Osteocyte (in vitro differentiated cells): ENCODE results near the gene FFAR3. TPM values are rescaled to one million over a fixed set of nuclear protein-coding genes. Genes with fewer than 3 reads are reported as not detected.
"Not testable (repeated sequence)": the region's sequence is repeated elsewhere in the genome, so short reads cannot be mapped to it uniquely, and the experiment has no call there.

ENCODE experiments used
- DNase-seq: peaks from one replicate; pipeline ENCODE4 v3.0.0; 2021; ENCODE audit warnings: mixed read lengths; ENCODE audit not compliant: unreplicated experiment; ENCODE audit errors: extremely low spot score
- H3K27ac Mint-ChIP-seq: one replicate; pipeline ENCODE4 v1.8.0; 2021; ENCODE audit warnings: mild to moderate bottlenecking, mixed read lengths; ENCODE audit not compliant: unreplicated experiment
- H3K27me3 Mint-ChIP-seq: one replicate; pipeline ENCODE4 v1.8.0; 2021; ENCODE audit warnings: mixed read lengths; ENCODE audit not compliant: unreplicated experiment
- H3K36me3 Mint-ChIP-seq: one replicate; pipeline ENCODE4 v1.8.0; 2021; ENCODE audit warnings: mixed read lengths; ENCODE audit not compliant: unreplicated experiment
- H3K4me1 Mint-ChIP-seq: one replicate; pipeline ENCODE4 v1.8.0; 2021; ENCODE audit warnings: mixed read lengths; ENCODE audit not compliant: unreplicated experiment
- H3K4me3 Mint-ChIP-seq: one replicate; pipeline ENCODE4 v1.8.0; 2021; ENCODE audit warnings: mild to moderate bottlenecking, moderate library complexity, mixed read lengths; ENCODE audit not compliant: unreplicated experiment
- H3K9me3 Mint-ChIP-seq: one replicate; pipeline ENCODE4 v1.8.0; 2021; ENCODE audit warnings: mixed read lengths; ENCODE audit not compliant: unreplicated experiment
- CTCF ChIP-seq: fragments of 200-600 bp; sonication (generic); IDR thresholded peaks from 2 replicates; pipeline ENCODE4 v1.5.0; 2021; ENCODE audit warnings: antibody characterized with exemption, mild to moderate bottlenecking, moderate library complexity
- total RNA-seq: library from RNA; stranded (reverse); gene quantifications from 2 replicates; pipeline ENCODE4 v1.2.1, GENCODE V29; 2021

Gene FFAR3
- total RNA-seq, 1 donor from 2014 or later, result not detected

GRCh38 chr19:35355791-35356460, 2.3 kb upstream of the FFAR3 start:
- H3K27ac Mint-ChIP-seq, result no peak overlapping the region
- TF ChIP-seq CTCF, result no peak
- DNase-seq, result no peak
- no peaks in the 10 kb centered on the region for H3K36me3 Mint-ChIP-seq
- H3K27me3 Mint-ChIP-seq, result peaks cover 8% of the 10 kb centered on the region
- H3K9me3 Mint-ChIP-seq, result no peaks in the 10 kb centered on the region
- no peaks in the 10 kb centered on the region for H3K4me1 Mint-ChIP-seq
- H3K4me3 Mint-ChIP-seq, result no peak overlapping the region

GRCh38 chr19:35358834-35359233, 574 bp downstream of the FFAR3 start:
- not testable (repeated sequence) for H3K27ac Mint-ChIP-seq, H3K36me3 Mint-ChIP-seq, H3K9me3 Mint-ChIP-seq, DNase-seq, H3K27me3 Mint-ChIP-seq, H3K4me1 Mint-ChIP-seq, H3K4me3 Mint-ChIP-seq

GRCh38 chr19:35359395-35359794, 1.1 kb downstream of the FFAR3 start:
- H3K27me3 Mint-ChIP-seq, H3K9me3 Mint-ChIP-seq, H3K4me1 Mint-ChIP-seq, H3K27ac Mint-ChIP-seq, H3K4me3 Mint-ChIP-seq, H3K36me3 Mint-ChIP-seq, DNase-seq: not testable (repeated sequence)

GRCh38 chr19:35360081-35360480, 1.8 kb downstream of the FFAR3 start:
- not testable (repeated sequence) for H3K27ac Mint-ChIP-seq, H3K4me1 Mint-ChIP-seq, H3K9me3 Mint-ChIP-seq, H3K36me3 Mint-ChIP-seq, H3K4me3 Mint-ChIP-seq, DNase-seq, H3K27me3 Mint-ChIP-seq

GRCh38 chr19:35360880-35361420, 2.7 kb downstream of the FFAR3 start:
- no peak overlapping the region for H3K4me3 Mint-ChIP-seq
- H3K36me3 Mint-ChIP-seq, result no peaks in the 10 kb centered on the region
- H3K4me1 Mint-ChIP-seq, result no peaks in the 10 kb centered on the region
- DNase-seq, result no peak
- H3K27ac Mint-ChIP-seq, result no peak overlapping the region
- H3K27me3 Mint-ChIP-seq, result peaks cover 4% of the 10 kb centered on the region
- H3K9me3 Mint-ChIP-seq, result no peaks in the 10 kb centered on the region
- no peak for TF ChIP-seq CTCF

GRCh38 chr19:35362261-35363000, 4.2 kb downstream of the FFAR3 start:
- H3K27me3 Mint-ChIP-seq, result no peaks in the 10 kb centered on the region
- no peak overlapping the region for H3K27ac Mint-ChIP-seq
- H3K4me1 Mint-ChIP-seq, result no peaks in the 10 kb centered on the region
- H3K9me3 Mint-ChIP-seq, result no peaks in the 10 kb centered on the region
- no peak overlapping the region for H3K4me3 Mint-ChIP-seq
- TF ChIP-seq CTCF, result no peak
- DNase-seq, result peak; percentile 15
- H3K36me3 Mint-ChIP-seq, result no peaks in the 10 kb centered on the region
